Heart left ventricle (tissue), 16 donors: Measurements from ENCODE around the gene GYPE. TPM values are rescaled to one million over a fixed set of nuclear protein-coding genes. Genes with fewer than 3 reads are reported as not detected.
"Not testable (repeated sequence)": the region's sequence is repeated elsewhere in the genome, so short reads cannot be mapped to it uniquely, and the experiment has no call there.

ENCODE experiments used
- ATAC-seq, 4 donors: fragments of 200-7000 bp; cut with Tn5 transposase; one replicate each; pipeline ENCODE4 v1.9.1; 2020 to 2022; ENCODE audit warnings: moderate library complexity in 4 of 4, mild to moderate bottlenecking in 3 of 4, moderate number of reproducible peaks in 1 of 4
- DNase-seq, 5 donors: peaks; one replicate each; pipeline ENCODE4 v3.0.0-alpha.2; 2020
- H3K27ac ChIP-seq, 12 donors: fragments of 200-600 bp; sonication (generic) in 4 of 12; one replicate each; pipeline versions ENCODE4 v1.5.0 to v1.8.0; 2016 to 2022; ENCODE audit warnings: mild to moderate bottlenecking in 2 of 12
- H3K27me3 ChIP-seq, 9 donors: fragments of 200-600 bp; sonication (generic) in 2 of 9; one replicate each; pipeline versions ENCODE4 v1.5.1 to v1.8.0; 2016 to 2022; ENCODE audit warnings: mild to moderate bottlenecking in 3 of 9
- H3K36me3 ChIP-seq, 9 donors: fragments of 200-600 bp; sonication (generic) in 2 of 9; one replicate each; pipeline versions ENCODE4 v1.5.0 to v1.8.0; 2018 to 2022; ENCODE audit warnings: mild to moderate bottlenecking in 2 of 9
- H3K4me1 ChIP-seq, 12 donors: fragments of 200-600 bp; sonication (generic) in 4 of 12; one replicate each; pipeline versions ENCODE4 v1.5.0 to v1.8.0; 2016 to 2022; ENCODE audit warnings: mild to moderate bottlenecking in 3 of 12
- H3K4me3 ChIP-seq, 12 donors: fragments of 200-600 bp; sonication (generic) in 4 of 12; one replicate each; pipeline versions ENCODE4 v1.5.0 to v1.8.0; 2017 to 2022; ENCODE audit warnings: mild to moderate bottlenecking in 9 of 12, moderate library complexity in 4 of 12
- H3K9me3 ChIP-seq, 12 donors: fragments of 200-600 bp; sonication (generic) in 4 of 12; one replicate each; pipeline versions ENCODE4 v1.5.0 to v1.8.0; 2016 to 2022; ENCODE audit warnings: mild to moderate bottlenecking in 1 of 12
- CTCF ChIP-seq, 12 donors: fragments of 200-600 bp; sonication (generic) in 4 of 12; IDR thresholded peaks; one replicate each; pipeline versions ENCODE4 v1.5.0 to v1.8.0; 2018 to 2022; ENCODE audit warnings: antibody characterized with exemption in 12 of 12, mild to moderate bottlenecking in 5 of 12
- POLR2A ChIP-seq, 2 donors: fragments of 450-650 bp; IDR thresholded peaks; one replicate each; pipeline ENCODE4 v1.6.1; 2017; ENCODE audit warnings: antibody characterized with exemption in 2 of 2, mild to moderate bottlenecking in 2 of 2, moderate library complexity in 2 of 2
- WGBS, 4 donors: extraction: QIAGEN DNeasy Blood & Tissue Kit in 2 of 4; methylation state at CpG; one replicate each; pipeline versions ENCODE4 v1.1.5 to v1.1.7; 2013 to 2018; 5-methylcytosine and 5-hydroxymethylcytosine counted together
- intact Hi-C, 10 donors: fragments of 100-400 bp; cut with DNase I; formaldehyde crosslinking; loops; one replicate each; pipeline versions ENCODE4 v1.11.1 to v1.14.2; 2022
- long read RNA-seq, 3 donors: library from polyadenylated mRNA; unstranded; transcript quantifications; one replicate each; pipeline ENCODE4 v2.0.0, GENCODE V29; 2020 to 2021
- polyA plus RNA-seq, 2 donors: library from polyadenylated mRNA; stranded (reverse); fragments of 200-250 nt; gene quantifications; one replicate each; pipeline ENCODE4 v1.2.3, GENCODE V29; 2013
- total RNA-seq, 9 donors: library from RNA; depleted of rRNA in 2 of 9; stranded (reverse); fragments of >200 nt in 2 of 9; fragmentation: NEBNext Ultra II Directional in 3 of 9; extraction: Animal tissue kit (Norgen Biotek cat#: 25700) in 3 of 9; gene quantifications; one replicate each; pipeline versions ENCODE4 v1.1.0 to v1.2.4, GENCODE V29; 2016 to 2023
- donor health status: ischemic (EF 13 %, LVEDD 7.1; RV severe dilation, severe dysfunction).
- donor health status: healthy with polysubstance abuse.
- donor health status: DM: no; HTN: yes; CAD: no.
- donor health status: DM: no; HTN: no; CAD: no.
- donor health status: ischemic (EF 25% LVEDD 6.9; RV normal size, moderate dysfunction).
- donor health status: ischemic (EF 25% LVEDD 5.7; RV mildly dilated, moderate dysfunction).
- donor health status: healthy.
- donor health status: DM: yes; HTN: yes; CAD: no.
- donor health status: ischemic (EF 35%, LVEDD 5.7; RV mildly dilated, moderate dysfunction).
- donor health status: nonischemic (EF 11% LVEDD 7.7; RV severe dilation, severe dysfunction).
- donor health status: DM: yes; HTN: yes; CAD: no.
- donor health status: PGD.
- donor health status: ischemic (EF 29% LVEDD 5.4; RV normal size, mild dysfunction).
- donor health status: nonischemic (EF 23%, LVEDD 6.1; RV moderate dilation, normal function).

The GYPE gene
- under 1 TPM in 8 of 9 donors, not detected in 1; 0.16 to 0.63 (median 0.23) TPM for total RNA-seq
- under 1 TPM; 0.27 to 0.35 TPM for polyA plus RNA-seq
- long read RNA-seq, donor 1, partial matches to known transcripts = 1 of 2 reads
- long read RNA-seq, donor 1, other reads (novel, unspliced or antisense) = 1 of 2 reads
- long read RNA-seq, donor 2 = 0 reads
- long read RNA-seq, donor 3 = 0 reads

- not testable (repeated sequence) for DNase-seq, H3K27me3 ChIP-seq, H3K4me3 ChIP-seq, H3K9me3 ChIP-seq, H3K4me1 ChIP-seq, H3K27ac ChIP-seq, ATAC-seq, H3K36me3 ChIP-seq
- intact Hi-C loops = loop anchor here in 1 of 10 donors (5.0 kb wide), 1 partner anchor 343 kb away; no protein-coding TSS in a partner anchor
- 75 to 84% (median 84%) methylated on average over 2 of the region's 2 CpGs for WGBS, 4 donors
Measured at GRCh38 chr4:143905440-143905839, at the start of gene GYPE. Gene GYPE (minus strand): TSS chr4:143905559. CDS start chr4:143905507, 52 bp downstream.

- H3K4me3 ChIP-seq, intact Hi-C loops, H3K4me1 ChIP-seq, DNase-seq, ATAC-seq, H3K27me3 ChIP-seq, H3K27ac ChIP-seq, H3K36me3 ChIP-seq: not testable (repeated sequence)
- peaks cover 0 to 18% (median 6%) of the 10 kb centered on the region in 12 donors for H3K9me3 ChIP-seq
Measured at GRCh38 chr4:143951458-143951972, 46.2 kb upstream of the GYPE start.

GRCh38 chr4:143950967-143951366 is 45.6 kb upstream of the GYPE start:
- ATAC-seq, H3K27me3 ChIP-seq, H3K4me3 ChIP-seq, H3K4me1 ChIP-seq, DNase-seq, H3K27ac ChIP-seq, intact Hi-C loops, H3K36me3 ChIP-seq: not testable (repeated sequence)
- peaks cover 0 to 18% (median 6%) of the 10 kb centered on the region in 12 donors for H3K9me3 ChIP-seq
- WGBS, 4 donors = 88 to 95% (median 92%) methylated on average over 4 of the region's 4 CpGs

- H3K4me3 ChIP-seq, DNase-seq, H3K27ac ChIP-seq, ATAC-seq, H3K36me3 ChIP-seq, H3K4me1 ChIP-seq, intact Hi-C loops, H3K27me3 ChIP-seq: not testable (repeated sequence)
- H3K9me3 ChIP-seq = peaks cover 0 to 18% (median 6%) of the 10 kb centered on the region in 12 donors
- 14 to 79% (median 50%) methylated on average over 1 of the region's 1 CpG for WGBS, 4 donors
Measured at GRCh38 chr4:143950185-143950584, 44.8 kb upstream of the GYPE start.

- not testable (repeated sequence) for H3K36me3 ChIP-seq, ATAC-seq
- 37 to 53% (median 45%) methylated on average over 1 of the region's 1 CpG for WGBS, 4 donors
Measured at GRCh38 chr4:143947493-143947892, 42.1 kb upstream of the GYPE start.

GRCh38 chr4:143940708-143941107 is 35.3 kb upstream of the GYPE start:
- H3K4me1 ChIP-seq, H3K27ac ChIP-seq, H3K9me3 ChIP-seq, H3K36me3 ChIP-seq, H3K4me3 ChIP-seq, H3K27me3 ChIP-seq, intact Hi-C loops, ATAC-seq, DNase-seq: not testable (repeated sequence)
- WGBS, 4 donors = 61 to 74% (median 65%) methylated on average over 2 of the region's 2 CpGs

More at GRCh38 chr4:143947493-143947892, 42.1 kb upstream of the GYPE start:
- H3K4me1 ChIP-seq, H3K4me3 ChIP-seq, DNase-seq, intact Hi-C loops, H3K27ac ChIP-seq, H3K27me3 ChIP-seq: not testable (repeated sequence)
- peaks cover 0 to 16% (median 6%) of the 10 kb centered on the region in 12 donors for H3K9me3 ChIP-seq

GRCh38 chr4:143939528-143939927 is 34.2 kb upstream of the GYPE start:
- WGBS, 4 donors = 98 to 99% (median 98%) methylated on average over 2 of the region's 2 CpGs
- Histone ChIP-seq H3K27me3 (no peaks in the 10 kb centered on the region), H3K9me3 (no peaks in the 10 kb centered on the region), H3K4me3 (no peak overlapping the region), H3K36me3 (no peaks in the 10 kb centered on the region), H3K27ac (no peak overlapping the region), H3K4me1 (no peaks in the 10 kb centered on the region)
- no peak for TF ChIP-seq POLR2A (IDR thresholded peaks at IDR 0.05)
- TF ChIP-seq CTCF (IDR thresholded peaks at IDR 0.05) = no peak
- ATAC-seq (no peak), DNase-seq (no peak)
- intact Hi-C loops = no loop called here

GRCh38 chr4:143938890-143939289 is 33.5 kb upstream of the GYPE start:
- DNase-seq, H3K4me1 ChIP-seq, H3K4me3 ChIP-seq, H3K27ac ChIP-seq, H3K9me3 ChIP-seq, intact Hi-C loops, H3K27me3 ChIP-seq, H3K36me3 ChIP-seq, ATAC-seq: not testable (repeated sequence)
- WGBS, 4 donors = 73 to 83% (median 78%) methylated on average over 4 of the region's 4 CpGs
